ENCODE measurements around the gene RANBP9. TPM values are rescaled to one million over a fixed set of nuclear protein-coding genes. Genes with fewer than 3 reads are reported as not detected.

RANBP9 gene
- total RNA-seq, 2 donors from 2014 or later, result 43.7 to 45.4 TPM

DNA sequence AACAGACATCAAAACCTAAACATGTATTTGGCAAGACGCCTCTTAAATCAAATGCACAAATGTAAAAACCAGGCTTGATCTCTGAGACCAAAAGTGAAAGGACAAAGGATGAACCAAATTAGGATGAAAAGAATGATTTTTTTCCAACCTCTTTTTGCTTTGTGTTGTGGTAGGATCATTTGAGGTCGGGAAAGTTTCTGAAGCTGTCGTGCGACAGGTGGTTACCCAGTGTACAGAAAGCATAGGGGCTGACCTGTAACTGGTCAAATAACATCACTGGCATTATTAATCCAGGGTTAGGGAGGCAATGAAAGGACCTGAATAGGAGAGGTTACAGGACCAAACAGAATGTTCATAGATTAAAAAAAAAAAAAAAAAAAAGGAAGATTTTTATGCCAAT lies 114.6 kb downstream of the RANBP9 start:
- Histone ChIP-seq H3K4me3 (ENCODE audit: low read length) (no peak overlapping the region), H3K4me1 (ENCODE audit: control insufficient read depth, insufficient read depth, low read length) (no peaks in the 10 kb centered on the region), H3K9ac (ENCODE audit: extremely low read depth, low read length, poor library complexity, severe bottlenecking) (no peak overlapping the region), H3K36me3 (ENCODE audit: control insufficient read depth, insufficient read depth, low read length) (peaks cover 45% of the 10 kb centered on the region), H3K27ac (ENCODE audit: low read depth, low read length) (no peak overlapping the region), H3K27me3 (ENCODE audit: control insufficient read depth, insufficient read depth, low read length, poor library complexity, severe bottlenecking) (no peaks in the 10 kb centered on the region), H3K9me3 (ENCODE audit: control insufficient read depth, low read length) (no peaks in the 10 kb centered on the region)
- Mint-ChIP-seq H3K4me3 (no peak overlapping the region), H3K27ac (no peak overlapping the region), H3K4me1 (no peaks in the 10 kb centered on the region), H3K27me3 (ENCODE audit: insufficient read depth) (no peaks in the 10 kb centered on the region), H3K9me3 (no peaks in the 10 kb centered on the region), H3K36me3 (ENCODE audit: low read depth) (peaks cover 52% of the 10 kb centered on the region)
- DNase-seq, result no peak
- TF ChIP-seq, protein P1, sequence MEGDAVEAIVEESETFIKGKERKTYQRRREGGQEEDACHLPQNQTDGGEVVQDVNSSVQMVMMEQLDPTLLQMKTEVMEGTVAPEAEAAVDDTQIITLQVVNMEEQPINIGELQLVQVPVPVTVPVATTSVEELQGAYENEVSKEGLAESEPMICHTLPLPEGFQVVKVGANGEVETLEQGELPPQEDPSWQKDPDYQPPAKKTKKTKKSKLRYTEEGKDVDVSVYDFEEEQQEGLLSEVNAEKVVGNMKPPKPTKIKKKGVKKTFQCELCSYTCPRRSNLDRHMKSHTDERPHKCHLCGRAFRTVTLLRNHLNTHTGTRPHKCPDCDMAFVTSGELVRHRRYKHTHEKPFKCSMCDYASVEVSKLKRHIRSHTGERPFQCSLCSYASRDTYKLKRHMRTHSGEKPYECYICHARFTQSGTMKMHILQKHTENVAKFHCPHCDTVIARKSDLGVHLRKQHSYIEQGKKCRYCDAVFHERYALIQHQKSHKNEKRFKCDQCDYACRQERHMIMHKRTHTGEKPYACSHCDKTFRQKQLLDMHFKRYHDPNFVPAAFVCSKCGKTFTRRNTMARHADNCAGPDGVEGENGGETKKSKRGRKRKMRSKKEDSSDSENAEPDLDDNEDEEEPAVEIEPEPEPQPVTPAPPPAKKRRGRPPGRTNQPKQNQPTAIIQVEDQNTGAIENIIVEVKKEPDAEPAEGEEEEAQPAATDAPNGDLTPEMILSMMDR (conservative IDR thresholded peaks at IDR 0.05), result no peak
- 97 to 100% methylated on average over 4 of the region's 4 CpGs for WGBS, 2 experiments (ENCODE audit: insufficient coverage in 1 of 2, insufficient read length in 1 of 2)

DNA sequence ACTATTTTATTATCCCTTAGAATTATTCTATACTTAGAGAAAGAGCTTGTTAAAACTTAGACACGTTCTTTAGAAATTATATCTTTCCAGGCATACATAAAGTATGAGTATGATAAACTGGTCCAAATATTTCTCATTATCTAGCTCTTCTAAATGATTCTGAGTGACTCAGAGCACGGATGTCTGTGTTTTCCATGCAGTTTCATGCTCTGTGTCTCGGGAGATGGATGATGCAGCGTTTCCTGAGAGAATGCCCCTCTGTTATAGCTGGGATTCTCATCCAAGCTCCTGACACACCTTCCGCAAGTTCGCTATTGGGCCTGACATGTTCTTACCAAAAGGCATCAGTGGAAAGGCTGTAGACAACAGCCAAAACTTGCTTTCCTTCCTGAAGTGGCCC lies 117.9 kb downstream of the RANBP9 start:
- H3K27me3 ChIP-seq (ENCODE audit: control insufficient read depth, insufficient read depth, low read length, poor library complexity, severe bottlenecking), result no peaks in the 10 kb centered on the region
- H3K9me3 ChIP-seq (ENCODE audit: control insufficient read depth, low read length), result no peaks in the 10 kb centered on the region
- Mint-ChIP-seq H3K36me3 (ENCODE audit: low read depth) (peaks cover 43% of the 10 kb centered on the region), H3K4me3 (no peak overlapping the region), H3K9me3 (no peaks in the 10 kb centered on the region), H3K27me3 (ENCODE audit: insufficient read depth) (no peaks in the 10 kb centered on the region), H3K27ac (no peak overlapping the region), H3K4me1 (no peaks in the 10 kb centered on the region)
- H3K9ac ChIP-seq (ENCODE audit: extremely low read depth, low read length, poor library complexity, severe bottlenecking), result no peak overlapping the region
- no peak for DNase-seq
- no peak overlapping the region for H3K4me3 ChIP-seq (ENCODE audit: low read length)
- 95 to 96% methylated on average over 5 to 6 of the region's 6 CpGs for WGBS, 2 experiments (ENCODE audit: insufficient coverage in 1 of 2, insufficient read length in 1 of 2)
- TF ChIP-seq, protein P1 (conservative IDR thresholded peaks at IDR 0.05), result no peak
- H3K27ac ChIP-seq (ENCODE audit: low read depth, low read length), result no peak overlapping the region
- no peaks in the 10 kb centered on the region for H3K4me1 ChIP-seq (ENCODE audit: control insufficient read depth, insufficient read depth, low read length)
- peaks cover 31% of the 10 kb centered on the region for H3K36me3 ChIP-seq (ENCODE audit: control insufficient read depth, insufficient read depth, low read length)

DNA sequence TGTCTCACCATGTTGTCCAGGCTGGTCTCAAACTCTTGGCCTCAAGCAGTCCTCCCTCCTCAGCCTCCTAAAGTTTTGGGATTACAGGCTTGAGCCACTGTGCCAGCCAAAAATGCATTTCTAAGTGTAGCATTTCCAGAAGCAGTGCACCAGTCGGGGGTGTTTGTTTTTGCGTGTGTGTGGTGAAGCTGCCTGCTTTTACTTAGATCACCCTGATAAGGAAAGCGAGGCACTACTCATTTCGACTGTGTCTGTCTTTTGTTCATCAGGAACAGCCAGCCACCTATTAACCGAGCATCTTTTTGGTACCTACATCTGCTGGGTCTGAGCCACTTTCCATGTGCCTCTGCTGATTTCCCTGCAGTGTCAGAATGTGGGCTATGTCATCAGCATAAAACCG lies 118.5 kb downstream of the RANBP9 start:
- H3K9ac ChIP-seq (ENCODE audit: extremely low read depth, low read length, poor library complexity, severe bottlenecking), result no peak overlapping the region
- Mint-ChIP-seq H3K4me3 (no peak overlapping the region), H3K27me3 (ENCODE audit: insufficient read depth) (no peaks in the 10 kb centered on the region), H3K4me1 (no peaks in the 10 kb centered on the region), H3K36me3 (ENCODE audit: low read depth) (peaks cover 44% of the 10 kb centered on the region), H3K27ac (no peak overlapping the region), H3K9me3 (no peaks in the 10 kb centered on the region)
- H3K4me3 ChIP-seq (ENCODE audit: low read length), result no peak overlapping the region
- no peaks in the 10 kb centered on the region for H3K4me1 ChIP-seq (ENCODE audit: control insufficient read depth, insufficient read depth, low read length)
- H3K27ac ChIP-seq (ENCODE audit: low read depth, low read length), result no peak overlapping the region
- H3K27me3 ChIP-seq (ENCODE audit: control insufficient read depth, insufficient read depth, low read length, poor library complexity, severe bottlenecking), result no peaks in the 10 kb centered on the region
- TF ChIP-seq, protein P1 (conservative IDR thresholded peaks at IDR 0.05), result no peak
- WGBS, 2 experiments (ENCODE audit: insufficient coverage in 1 of 2, insufficient read length in 1 of 2), result 89 to 97% methylated on average over 5 to 6 of the region's 6 CpGs
- H3K36me3 ChIP-seq (ENCODE audit: control insufficient read depth, insufficient read depth, low read length), result peaks cover 31% of the 10 kb centered on the region
- no peak for DNase-seq
- H3K9me3 ChIP-seq (ENCODE audit: control insufficient read depth, low read length), result no peaks in the 10 kb centered on the region

Data from endodermal cell (in vitro differentiated cells).